Left lung (tissue), 10 donors: ENCODE data around the gene CLMN. TPM values are rescaled to one million over a fixed set of nuclear protein-coding genes. Genes with fewer than 3 reads are reported as not detected.
A peak's percentile ranks its signal among the peaks of the same experiment; 100 is the strongest.

Experiments used
- ATAC-seq: fragments of 200-7000 bp; cut with Tn5 transposase; one replicate; pipeline ENCODE4 v1.9.1; 2020; ENCODE audit warnings: moderate library complexity
- DNase-seq, 4 donors: peaks; one replicate each; pipeline ENCODE4 v3.0.0-alpha.2; 2013 to 2020
- H3K27ac ChIP-seq, 2 donors: fragments of 200-600 bp; sonication (generic) in 1 of 2; one replicate each; pipeline versions ENCODE4 v1.5.0 to v1.8.0; 2020 to 2021
- H3K27me3 ChIP-seq, 2 donors: fragments of 200-600 bp; sonication (generic) in 1 of 2; one replicate each; pipeline versions ENCODE4 v1.5.0 to v1.8.0; 2020 to 2021
- H3K36me3 ChIP-seq, 2 donors: fragments of 200-600 bp; sonication (generic) in 1 of 2; one replicate each; pipeline versions ENCODE4 v1.5.0 to v1.8.0; 2020 to 2021
- H3K4me1 ChIP-seq, 2 donors: fragments of 200-600 bp; one replicate each; pipeline ENCODE4 v1.8.0; 2021
- H3K4me3 ChIP-seq, 2 donors: fragments of 200-600 bp; sonication (generic) in 1 of 2; one replicate each; pipeline versions ENCODE4 v1.5.0 to v1.8.0; 2020 to 2021; ENCODE audit warnings: mild to moderate bottlenecking in 1 of 2
- H3K9me3 ChIP-seq, 2 donors: fragments of 200-600 bp; sonication (generic) in 1 of 2; one replicate each; pipeline versions ENCODE4 v1.5.0 to v1.8.0; 2020 to 2021
- CTCF ChIP-seq, 2 donors: fragments of 200-600 bp; sonication (generic) in 1 of 2; IDR thresholded peaks; one replicate each; pipeline versions ENCODE4 v1.5.0 to v1.8.0; 2021; ENCODE audit warnings: antibody characterized with exemption in 2 of 2
- intact Hi-C, 2 donors: fragments of 100-400 bp; cut with DNase I; formaldehyde crosslinking; loops; one replicate each; pipeline versions ENCODE4 v1.11.2 to v1.14.2; 2022
- polyA plus RNA-seq, 6 donors: library from polyadenylated mRNA; unstranded; fragments of 120-200 nt; gene quantifications; one replicate each; pipeline ENCODE4 v1.2.1, GENCODE V29; 2013; ENCODE audit not compliant: insufficient read length in 6 of 6
- total RNA-seq, 2 donors: library from RNA; stranded (reverse); fragmentation: NEBNext Ultra II Directional; extraction: Animal tissue kit (Norgen Biotek cat#: 25700); gene quantifications; one replicate each; pipeline ENCODE4 v1.2.1, GENCODE V29; 2021
- donor health status: DM: no; HTN: yes; CAD: no.
- donor health status: DM: no; HTN: no; CAD: no.

CLMN gene
- total and polyA plus RNA-seq, 8 donors: 10.3 to 30.0 (median 12.6) TPM

GRCh38 chr14:95151561-95151960, 168.1 kb downstream of the CLMN start:
- TF ChIP-seq CTCF (IDR thresholded peaks at IDR 0.05): no peak
- Histone ChIP-seq H3K4me1 (peaks cover 8 to 62% of the 10 kb centered on the region in 2 donors), H3K27me3 (no peaks in the 10 kb centered on the region), H3K4me3 (no peak overlapping the region), H3K36me3 (no peaks in the 10 kb centered on the region), H3K27ac (no peak overlapping the region), H3K9me3 (no peaks in the 10 kb centered on the region)
- intact Hi-C loops: no loop called here
- ATAC-seq (no peak), DNase-seq (no peak)

GRCh38 chr14:95150910-95151309, 168.8 kb downstream of the CLMN start:
- no peak overlapping the region for H3K27ac ChIP-seq
- TF ChIP-seq CTCF (IDR thresholded peaks at IDR 0.05): no peak
- no peaks in the 10 kb centered on the region for H3K36me3 ChIP-seq
- ATAC-seq: no peak
- H3K4me1 ChIP-seq: peaks cover 8 to 66% of the 10 kb centered on the region in 2 donors
- intact Hi-C loops: no loop called here
- H3K9me3 ChIP-seq: no peaks in the 10 kb centered on the region
- no peaks in the 10 kb centered on the region for H3K27me3 ChIP-seq
- H3K4me3 ChIP-seq: no peak overlapping the region
- no peak for DNase-seq

GRCh38 chr14:95149441-95149840, 170.3 kb downstream of the CLMN start:
- peak; percentile 15 for ATAC-seq
- intact Hi-C loops: no loop called here
- Histone ChIP-seq H3K27ac (no peak overlapping the region), H3K36me3 (no peaks in the 10 kb centered on the region), H3K27me3 (no peaks in the 10 kb centered on the region), H3K4me3 (no peak overlapping the region), H3K9me3 (no peaks in the 10 kb centered on the region), H3K4me1 (peaks cover 2 to 62% of the 10 kb centered on the region in 2 donors)
- DNase-seq: no peak
- TF ChIP-seq CTCF (IDR thresholded peaks at IDR 0.05): no peak

GRCh38 chr14:95147597-95147996, 172.1 kb downstream of the CLMN start:
- Histone ChIP-seq H3K27ac (no peak overlapping the region), H3K27me3 (no peaks in the 10 kb centered on the region), H3K4me1 (peaks cover 0 to 66% of the 10 kb centered on the region in 2 donors)

GRCh38 chr14:95146079-95146771, 173.5 kb downstream of the CLMN start:
- peaks cover 0 to 80% of the 10 kb centered on the region in 2 donors for H3K4me1 ChIP-seq

More at GRCh38 chr14:95147597-95147996, 172.1 kb downstream of the CLMN start:
- Histone ChIP-seq H3K4me3 (no peak overlapping the region), H3K36me3 (no peaks in the 10 kb centered on the region), H3K9me3 (no peaks in the 10 kb centered on the region)
- intact Hi-C loops: no loop called here
- ATAC-seq (no peak), DNase-seq (no peak)
- no peak for TF ChIP-seq CTCF (IDR thresholded peaks at IDR 0.05)

More at GRCh38 chr14:95146079-95146771, 173.5 kb downstream of the CLMN start:
- H3K9me3 ChIP-seq: no peaks in the 10 kb centered on the region
- DNase-seq: peak in 1 of 4 donors; percentile 61
- peak overlapping the region in 1 of 2 donors; percentile 54 for H3K27ac ChIP-seq
- H3K27me3 ChIP-seq: no peaks in the 10 kb centered on the region
- no peak overlapping the region for H3K4me3 ChIP-seq
- H3K36me3 ChIP-seq: no peaks in the 10 kb centered on the region
- intact Hi-C loops: no loop called here
- TF ChIP-seq CTCF (IDR thresholded peaks at IDR 0.05): no peak
- peak; percentile 12 for ATAC-seq
